ENCODE results near the gene MCTS1. TPM values are rescaled to one million over a fixed set of nuclear protein-coding genes. Genes with fewer than 3 reads are reported as not detected.
"Not testable (repeated sequence)": the region's sequence is repeated elsewhere in the genome, so short reads cannot be mapped to it uniquely, and the experiment has no call there.

MCTS1 gene
- polyA plus RNA-seq, 4 donors = 49.1 to 68.9 (median 63.7) TPM

- DNase-seq (no peak), FAIRE-seq (no peak)
- Histone ChIP-seq H3K4me3 (ENCODE audit: low read depth in 1 of 3, low read length in 3 of 3) (no peak overlapping the region), H3K27me3 (ENCODE audit: control insufficient read depth in 3 of 3, insufficient read depth in 3 of 3, low read length in 3 of 3) (no peaks in the 10 kb centered on the region), H3K27ac (ENCODE audit: low read depth in 1 of 3, low read length in 2 of 3) (no peak overlapping the region), H3K9me3 (ENCODE audit: control insufficient read depth in 2 of 2, insufficient read depth in 1 of 2, low read depth in 1 of 2, low read length in 1 of 2) (no peaks in the 10 kb centered on the region), H3K4me1 (ENCODE audit: control insufficient read depth in 3 of 3, insufficient read depth in 2 of 3, low read depth in 1 of 3, low read length in 2 of 3) (no peaks in the 10 kb centered on the region), H3K36me3 (ENCODE audit: control insufficient read depth in 3 of 3, insufficient read depth in 2 of 3, low read depth in 1 of 3, low read length in 3 of 3) (no peaks in the 10 kb centered on the region)
- WGBS, 3 donors = 52 to 89% (median 65%) methylated on average over 2 of the region's 2 CpGs
Observed at GRCh38 chrX:120642871-120643270, 39.0 kb downstream of the MCTS1 start.

GRCh38 chrX:120647127-120647526, 43.2 kb downstream of the MCTS1 start:
- H3K4me1 ChIP-seq (ENCODE audit: control insufficient read depth in 3 of 3, insufficient read depth in 2 of 3, low read depth in 1 of 3, low read length in 2 of 3) = no peaks in the 10 kb centered on the region
- FAIRE-seq = no peak
- 67 to 75% (median 74%) methylated on average over 4 of the region's 4 CpGs for WGBS, 3 donors
- no peak for DNase-seq
- H3K27me3 ChIP-seq (ENCODE audit: control insufficient read depth in 3 of 3, insufficient read depth in 3 of 3, low read length in 3 of 3) = no peaks in the 10 kb centered on the region
- H3K9me3 ChIP-seq (ENCODE audit: control insufficient read depth in 2 of 2, insufficient read depth in 1 of 2, low read depth in 1 of 2, low read length in 1 of 2) = no peaks in the 10 kb centered on the region
- H3K36me3 ChIP-seq (ENCODE audit: control insufficient read depth in 3 of 3, insufficient read depth in 2 of 3, low read depth in 1 of 3, low read length in 3 of 3) = no peaks in the 10 kb centered on the region
- H3K4me3 ChIP-seq (ENCODE audit: low read depth in 1 of 3, low read length in 3 of 3) = no peak overlapping the region
- no peak overlapping the region for H3K27ac ChIP-seq (ENCODE audit: low read depth in 1 of 3, low read length in 2 of 3)

GRCh38 chrX:120652256-120652655, 48.4 kb downstream of the MCTS1 start:
- not testable (repeated sequence) for FAIRE-seq; H3K27me3 ChIP-seq (ENCODE audit: control insufficient read depth in 3 of 3, insufficient read depth in 3 of 3, low read length in 3 of 3)
- WGBS, 3 donors = 62 to 95% (median 89%) methylated on average over 1 of the region's 1 CpG

DNA sequence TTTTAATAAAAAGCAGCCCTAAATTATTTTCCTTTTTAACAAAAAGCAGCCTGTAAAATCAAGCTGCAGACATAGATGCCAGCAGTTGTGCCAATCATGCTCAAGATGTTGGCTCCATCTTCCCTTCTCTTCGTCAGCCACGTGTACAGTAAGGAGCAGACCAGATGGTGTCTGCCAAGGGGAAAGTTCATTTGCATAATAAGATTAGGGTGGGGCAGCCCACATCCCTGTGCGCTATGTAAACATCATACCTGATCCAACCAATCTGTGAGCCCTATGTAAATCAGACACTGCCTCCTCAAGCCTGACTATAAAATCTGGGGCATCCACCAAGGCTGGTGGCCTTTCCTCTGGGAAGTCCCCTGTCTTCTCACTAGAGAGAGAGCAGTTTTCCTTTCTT, 49.1 kb downstream of the MCTS1 start:
- Histone ChIP-seq H3K4me1 (ENCODE audit: control insufficient read depth in 3 of 3, insufficient read depth in 2 of 3, low read depth in 1 of 3, low read length in 2 of 3) (no peaks in the 10 kb centered on the region), H3K36me3 (ENCODE audit: control insufficient read depth in 3 of 3, insufficient read depth in 2 of 3, low read depth in 1 of 3, low read length in 3 of 3) (no peaks in the 10 kb centered on the region), H3K27ac (ENCODE audit: low read depth in 1 of 3, low read length in 2 of 3) (no peak overlapping the region), H3K4me3 (ENCODE audit: low read depth in 1 of 3, low read length in 3 of 3) (no peak overlapping the region), H3K27me3 (ENCODE audit: control insufficient read depth in 3 of 3, insufficient read depth in 3 of 3, low read length in 3 of 3) (no peaks in the 10 kb centered on the region), H3K9me3 (ENCODE audit: control insufficient read depth in 2 of 2, insufficient read depth in 1 of 2, low read depth in 1 of 2, low read length in 1 of 2) (no peaks in the 10 kb centered on the region)
- 25 to 42% (median 33%) methylated on average over 3 of the region's 3 CpGs for WGBS, 3 donors
- FAIRE-seq (no peak), DNase-seq (peak in 1 of 2 donors; percentile 12)

More at GRCh38 chrX:120652256-120652655, 48.4 kb downstream of the MCTS1 start:
- not testable (repeated sequence) for H3K4me1 ChIP-seq (ENCODE audit: control insufficient read depth in 3 of 3, insufficient read depth in 2 of 3, low read depth in 1 of 3, low read length in 2 of 3); H3K9me3 ChIP-seq (ENCODE audit: control insufficient read depth in 2 of 2, insufficient read depth in 1 of 2, low read depth in 1 of 2, low read length in 1 of 2); H3K27ac ChIP-seq (ENCODE audit: low read depth in 1 of 3, low read length in 2 of 3); DNase-seq; H3K36me3 ChIP-seq (ENCODE audit: control insufficient read depth in 3 of 3, insufficient read depth in 2 of 3, low read depth in 1 of 3, low read length in 3 of 3); H3K4me3 ChIP-seq (ENCODE audit: low read depth in 1 of 3, low read length in 3 of 3)

DNA sequence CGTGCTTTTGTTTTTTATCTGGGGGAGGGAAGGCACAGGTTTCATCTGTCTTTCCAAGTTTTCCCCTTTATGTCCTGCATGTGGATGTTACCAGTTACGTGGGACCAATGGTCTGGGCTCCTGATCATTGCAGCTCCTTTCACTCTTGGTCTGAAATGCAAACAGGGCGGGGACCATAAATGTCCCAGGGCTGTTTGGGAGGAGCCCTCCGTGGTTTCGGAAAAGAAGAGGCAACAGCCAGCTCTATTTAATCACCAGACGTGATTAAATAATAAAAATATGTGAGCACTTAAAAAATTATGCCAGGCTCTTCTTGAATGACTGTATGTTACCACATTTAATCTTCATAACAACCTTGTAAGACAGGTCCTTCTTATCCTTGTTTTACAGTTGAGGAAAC, 56.7 kb downstream of the MCTS1 start:
- Histone ChIP-seq H3K27ac (ENCODE audit: low read depth in 1 of 3, low read length in 2 of 3) (no peak overlapping the region), H3K27me3 (ENCODE audit: control insufficient read depth in 3 of 3, insufficient read depth in 3 of 3, low read length in 3 of 3) (no peaks in the 10 kb centered on the region), H3K4me1 (ENCODE audit: control insufficient read depth in 3 of 3, insufficient read depth in 2 of 3, low read depth in 1 of 3, low read length in 2 of 3) (no peaks in the 10 kb centered on the region), H3K4me3 (ENCODE audit: low read depth in 1 of 3, low read length in 3 of 3) (no peak overlapping the region), H3K36me3 (ENCODE audit: control insufficient read depth in 3 of 3, insufficient read depth in 2 of 3, low read depth in 1 of 3, low read length in 3 of 3) (no peaks in the 10 kb centered on the region), H3K9me3 (ENCODE audit: control insufficient read depth in 2 of 2, insufficient read depth in 1 of 2, low read depth in 1 of 2, low read length in 1 of 2) (no peaks in the 10 kb centered on the region)
- FAIRE-seq = no peak
- no peak for DNase-seq
- WGBS, 3 donors = 36 to 66% (median 41%) methylated on average over 5 to 6 of the region's 6 CpGs

Other genes starting within 250 kb of the MCTS1 start
- under 1 TPM in 1 of 4 donors, not detected in 3; 0.66 TPM for gene ATP1B4, start 242.0 kb upstream of the MCTS1 start, polyA plus RNA-seq
- gene LAMP2, start 134.8 kb upstream of the MCTS1 start, polyA plus RNA-seq = 100 to 1,000 TPM in 1 of 4 donors, 10 to 100 TPM in 3; 16.5 to 167 (median 34.5) TPM
- gene CUL4B, start 43.1 kb upstream of the MCTS1 start, polyA plus RNA-seq = 10 to 100 TPM; 10.8 to 31.8 (median 13.4) TPM
- gene C1GALT1C1, start 26.0 kb downstream of the MCTS1 start, polyA plus RNA-seq = 10 to 100 TPM in 2 of 4 donors, 1 to 10 TPM in 2; 7.4 to 33.9 (median 18.9) TPM